GM23248 (cell line): Measurements from ENCODE around the gene KCNJ10.

ENCODE experiments used
- EZH2 ChIP-seq: fragments of 200-600 bp; sonication (generic); IDR thresholded peaks from 2 replicates; pipeline ENCODE4 v1.6.1; 2018; ENCODE audit warnings: antibody characterized with exemption, mild to moderate bottlenecking; ENCODE audit not compliant: insufficient read depth, poor library complexity, severe bottlenecking
- EZH2phosphoT487 ChIP-seq: fragments of 200-600 bp; sonication (generic); IDR thresholded peaks from 2 replicates; pipeline ENCODE4 v1.6.1; 2018; ENCODE audit warnings: antibody characterized with exemption, moderate library complexity, mild to moderate bottlenecking, low read depth; ENCODE audit not compliant: insufficient read depth

DNA sequence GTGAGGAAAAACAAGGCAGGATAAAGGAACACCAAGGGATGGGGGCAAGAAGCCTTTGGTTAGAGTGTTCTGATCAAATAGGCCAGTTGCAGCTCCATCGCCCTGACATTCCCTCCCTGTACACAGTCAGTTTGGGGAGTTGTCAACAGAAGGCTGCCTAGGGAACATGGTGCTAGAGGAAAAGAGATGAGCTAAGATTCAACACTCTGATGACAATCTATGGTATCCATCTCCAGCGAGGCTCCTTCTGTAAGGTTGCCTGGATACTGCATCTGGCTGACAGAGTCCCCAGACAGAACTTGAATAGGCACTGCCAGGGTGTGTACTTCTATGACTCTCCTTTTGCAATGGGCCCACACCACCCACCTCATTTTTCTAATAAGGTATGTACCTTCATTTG, 104.7 kb downstream of the KCNJ10 start:
- TF ChIP-seq EZH2 (no peak), EZH2phosphoT487 (no peak)
